ENCODE results near the gene MYO9B. TPM values are rescaled to one million over a fixed set of nuclear protein-coding genes. Genes with fewer than 3 reads are reported as not detected.

MYO9B gene
- total RNA-seq, 1 donor from 2014 or later, result 100 TPM

DNA sequence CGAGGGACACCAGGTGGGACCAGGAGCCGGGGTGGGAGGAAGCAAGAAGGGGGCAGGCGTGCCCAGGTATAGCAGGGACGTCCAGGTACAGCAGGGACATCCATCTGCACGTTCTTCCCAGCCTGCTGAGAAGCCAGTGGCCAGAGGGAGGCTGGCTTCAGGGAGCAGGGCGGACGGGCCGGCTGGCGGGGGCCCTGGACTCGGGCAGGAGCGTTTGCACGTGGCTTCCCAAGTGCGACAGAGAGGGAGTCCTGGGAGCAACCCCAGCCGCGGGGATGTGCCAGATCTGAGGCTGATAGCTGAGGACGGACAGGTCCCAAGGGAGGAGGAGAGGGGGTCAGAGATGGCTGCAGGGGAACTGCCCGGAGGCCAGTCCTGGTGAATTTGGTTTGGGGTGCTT is 36.7 kb downstream of the MYO9B start:
- Histone ChIP-seq H3K9me3 (no peaks in the 10 kb centered on the region), H3K4me1 (peaks cover 65% of the 10 kb centered on the region), H3K27ac (peak overlapping the region; percentile 32), H3K36me3 (no peaks in the 10 kb centered on the region), H3K27me3 (no peaks in the 10 kb centered on the region), H3K4me3 (no peak overlapping the region)
- no peak for DNase-seq (ENCODE audit: extremely low spot score in 2 of 2)
- intact Hi-C loops (cut with DNase I), result no loop called here
- TF ChIP-seq POLR2AphosphoS5 (IDR thresholded peaks at IDR 0.05; ENCODE audit: insufficient read depth in 1 of 2, low read depth in 1 of 2), result no peak
- TF ChIP-seq POLR2A (IDR thresholded peaks at IDR 0.05), result no peak
- TF ChIP-seq, protein P1, sequence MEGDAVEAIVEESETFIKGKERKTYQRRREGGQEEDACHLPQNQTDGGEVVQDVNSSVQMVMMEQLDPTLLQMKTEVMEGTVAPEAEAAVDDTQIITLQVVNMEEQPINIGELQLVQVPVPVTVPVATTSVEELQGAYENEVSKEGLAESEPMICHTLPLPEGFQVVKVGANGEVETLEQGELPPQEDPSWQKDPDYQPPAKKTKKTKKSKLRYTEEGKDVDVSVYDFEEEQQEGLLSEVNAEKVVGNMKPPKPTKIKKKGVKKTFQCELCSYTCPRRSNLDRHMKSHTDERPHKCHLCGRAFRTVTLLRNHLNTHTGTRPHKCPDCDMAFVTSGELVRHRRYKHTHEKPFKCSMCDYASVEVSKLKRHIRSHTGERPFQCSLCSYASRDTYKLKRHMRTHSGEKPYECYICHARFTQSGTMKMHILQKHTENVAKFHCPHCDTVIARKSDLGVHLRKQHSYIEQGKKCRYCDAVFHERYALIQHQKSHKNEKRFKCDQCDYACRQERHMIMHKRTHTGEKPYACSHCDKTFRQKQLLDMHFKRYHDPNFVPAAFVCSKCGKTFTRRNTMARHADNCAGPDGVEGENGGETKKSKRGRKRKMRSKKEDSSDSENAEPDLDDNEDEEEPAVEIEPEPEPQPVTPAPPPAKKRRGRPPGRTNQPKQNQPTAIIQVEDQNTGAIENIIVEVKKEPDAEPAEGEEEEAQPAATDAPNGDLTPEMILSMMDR (IDR thresholded peaks at IDR 0.05), result no peak

DNA sequence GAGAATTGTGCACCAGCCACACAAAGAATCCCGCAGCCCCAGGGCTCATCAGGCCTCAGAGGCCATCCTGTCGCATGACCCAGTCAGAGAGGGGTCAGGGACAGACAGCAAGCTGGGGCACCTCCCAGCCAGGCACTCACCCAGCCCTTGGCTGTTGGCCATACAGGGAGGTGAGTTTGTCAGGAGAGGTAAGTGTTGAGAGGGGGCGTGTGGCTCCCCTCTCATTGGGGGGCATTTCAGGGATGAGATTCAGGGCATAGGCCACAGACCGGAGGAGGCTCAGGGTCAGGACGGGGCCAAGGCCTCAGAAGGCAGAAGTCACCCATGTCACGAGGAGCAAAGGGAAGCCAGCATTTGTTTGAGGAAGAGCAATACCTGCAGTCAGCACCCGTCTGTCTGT is 37.1 kb downstream of the MYO9B start:
- TF ChIP-seq POLR2AphosphoS5 (IDR thresholded peaks at IDR 0.05; ENCODE audit: insufficient read depth in 1 of 2, low read depth in 1 of 2), result no peak
- Histone ChIP-seq H3K36me3 (no peaks in the 10 kb centered on the region), H3K4me3 (no peak overlapping the region), H3K27ac (peak overlapping the region; percentile 32), H3K9me3 (no peaks in the 10 kb centered on the region), H3K27me3 (no peaks in the 10 kb centered on the region), H3K4me1 (peaks cover 65% of the 10 kb centered on the region)
- intact Hi-C loops (cut with DNase I), result no loop called here
- DNase-seq (ENCODE audit: extremely low spot score in 2 of 2), result no peak

DNA sequence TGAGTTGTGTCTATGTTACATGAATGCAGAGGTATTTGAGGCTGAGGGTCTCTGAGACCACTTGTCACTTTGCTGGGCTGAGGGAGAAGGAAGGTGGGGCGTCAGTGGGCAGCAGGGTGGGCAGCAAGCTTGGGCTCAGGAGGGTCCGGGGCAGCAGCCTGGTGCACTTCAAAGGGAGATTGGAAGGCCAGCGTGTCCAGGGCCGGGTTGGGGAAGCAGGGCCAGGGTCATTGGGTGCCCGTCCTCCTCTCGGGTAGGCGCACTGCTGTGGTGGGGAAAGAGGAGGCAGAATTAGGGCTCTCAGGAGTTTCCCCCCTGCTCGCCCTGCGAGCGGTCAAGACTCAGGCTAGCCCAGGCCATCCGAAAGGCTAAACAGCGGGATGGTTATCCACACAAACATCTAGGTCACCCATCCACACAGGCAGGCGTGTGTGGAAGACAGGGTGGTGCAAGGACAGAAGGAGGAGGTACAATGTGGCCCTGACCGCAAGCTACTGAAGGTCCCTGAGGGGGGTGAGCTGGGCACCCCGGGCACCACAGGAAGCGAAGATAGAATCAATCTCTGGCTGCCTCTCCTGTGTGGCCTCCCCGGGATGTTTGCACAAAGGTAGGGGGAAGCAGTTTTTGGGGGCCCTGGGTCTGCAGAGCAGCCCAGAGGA is 37.7 kb downstream of the MYO9B start:
- H3K9me3 ChIP-seq, result no peaks in the 10 kb centered on the region
- H3K4me1 ChIP-seq, result peaks cover 65% of the 10 kb centered on the region
- peak overlapping the region; percentile 58 for H3K27ac ChIP-seq
- intact Hi-C loops (cut with DNase I), result no loop called here
- DNase-seq (ENCODE audit: extremely low spot score in 2 of 2), result no peak
- H3K4me3 ChIP-seq, result no peak overlapping the region
- no peaks in the 10 kb centered on the region for H3K36me3 ChIP-seq
- TF ChIP-seq POLR2AphosphoS5 (IDR thresholded peaks at IDR 0.05; ENCODE audit: insufficient read depth in 1 of 2, low read depth in 1 of 2) (no peak), POLR2A (IDR thresholded peaks at IDR 0.05) (no peak)
- TF ChIP-seq, protein P1 (IDR thresholded peaks at IDR 0.05), result no peak
- H3K27me3 ChIP-seq, result no peaks in the 10 kb centered on the region

DNA sequence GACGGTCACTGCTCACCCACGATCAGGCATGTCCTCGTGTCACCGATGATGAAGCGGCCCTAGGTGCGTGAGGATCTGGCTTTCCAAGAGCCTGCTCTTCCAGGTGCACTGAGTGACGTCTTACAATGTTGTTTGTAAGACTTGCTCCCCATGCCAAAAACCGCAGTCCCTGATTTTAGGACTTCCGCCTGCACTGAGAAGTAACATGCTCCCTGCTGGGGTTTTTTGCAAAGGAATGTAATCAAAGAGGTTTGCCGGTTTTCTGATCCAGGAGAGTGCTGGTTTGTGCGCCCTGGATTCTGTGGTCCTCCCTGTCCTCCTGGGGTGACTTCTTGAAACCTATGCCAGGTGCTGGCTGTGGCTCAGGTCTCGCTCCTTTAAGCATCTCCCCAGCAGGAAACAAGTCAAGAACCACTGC is 38.8 kb downstream of the MYO9B start:
- H3K4me1 ChIP-seq, result peaks cover 55% of the 10 kb centered on the region
- H3K4me3 ChIP-seq, result no peak overlapping the region
- intact Hi-C loops (cut with DNase I), result no loop called here

DNA sequence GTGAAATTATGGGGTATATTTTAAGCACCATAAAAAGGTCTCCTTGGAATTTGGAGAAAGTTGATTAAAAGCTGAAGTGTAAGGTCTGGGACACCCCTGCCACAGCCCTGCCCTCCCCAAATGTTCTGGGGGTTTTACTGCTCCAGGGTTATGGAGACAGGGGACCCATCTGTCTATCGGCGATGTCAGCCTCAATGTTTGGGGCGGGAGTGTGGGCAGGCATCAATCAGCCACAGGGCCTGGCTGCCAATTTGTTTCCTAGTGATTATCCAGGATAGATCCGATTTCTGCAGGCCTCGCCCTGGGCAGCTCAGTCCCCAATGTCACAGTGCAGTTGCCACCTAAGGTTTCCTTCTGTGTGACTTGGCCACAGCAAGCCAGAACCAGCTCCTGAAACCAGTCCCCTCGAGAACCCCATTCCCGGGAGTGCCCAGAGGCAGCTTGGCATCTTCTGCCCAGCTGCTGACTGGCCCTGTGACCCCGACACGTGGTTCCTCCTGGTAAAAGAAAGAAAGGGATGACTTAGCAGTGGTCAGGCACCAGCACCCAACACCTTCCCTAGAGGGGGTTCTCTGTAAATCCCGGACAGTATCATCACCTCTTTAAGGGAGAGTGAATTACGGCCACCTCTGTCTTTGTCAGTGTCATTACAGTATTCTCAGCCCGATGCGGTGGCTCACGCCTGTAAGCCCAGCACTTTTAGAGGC is 41.6 kb downstream of the MYO9B start:
- no peak for DNase-seq (ENCODE audit: extremely low spot score in 2 of 2)
- Histone ChIP-seq H3K27me3 (no peaks in the 10 kb centered on the region), H3K9me3 (no peaks in the 10 kb centered on the region), H3K36me3 (peaks cover 0 to 3% of the 10 kb centered on the region in 2 donors), H3K4me1 (peaks cover 39% of the 10 kb centered on the region), H3K4me3 (no peak overlapping the region), H3K27ac (peak overlapping the region; percentile 43)
- intact Hi-C loops (cut with DNase I), result no loop called here
- TF ChIP-seq, protein P1 (IDR thresholded peaks at IDR 0.05), result no peak
- TF ChIP-seq POLR2A (IDR thresholded peaks at IDR 0.05) (no peak), POLR2AphosphoS5 (IDR thresholded peaks at IDR 0.05; ENCODE audit: insufficient read depth in 1 of 2, low read depth in 1 of 2) (no peak)

More for the DNA sequence above, 38.8 kb downstream of the MYO9B start:
- no peaks in the 10 kb centered on the region for H3K27me3 ChIP-seq
- peaks cover 0 to 3% of the 10 kb centered on the region in 2 donors for H3K36me3 ChIP-seq
- peak overlapping the region; percentile 58 for H3K27ac ChIP-seq
- H3K9me3 ChIP-seq, result no peaks in the 10 kb centered on the region
- TF ChIP-seq, protein P1 (IDR thresholded peaks at IDR 0.05), result no peak
- TF ChIP-seq POLR2AphosphoS5 (IDR thresholded peaks at IDR 0.05; ENCODE audit: insufficient read depth in 1 of 2, low read depth in 1 of 2) (no peak), POLR2A (IDR thresholded peaks at IDR 0.05) (no peak)
- no peak for DNase-seq (ENCODE audit: extremely low spot score in 2 of 2)

Measured in vagina (tissue), 2 donors.